Endodermal cell (in vitro differentiated cells): Measurements from ENCODE around the gene YAP1. TPM values are rescaled to one million over a fixed set of nuclear protein-coding genes. Genes with fewer than 3 reads are reported as not detected.

Experiments
- DNase-seq: peaks from one replicate; pipeline ENCODE4 v3.0.0-alpha.2; 2017
- H3K27ac ChIP-seq: 2 replicates; pipeline ENCODE4 v1.5.1; 2013; ENCODE audit warnings: mild to moderate bottlenecking, low read depth, low read length, moderate library complexity
- H3K27me3 ChIP-seq: 2 replicates; pipeline ENCODE4 v1.6.1; 2013; ENCODE audit warnings: mild to moderate bottlenecking, low read length, moderate library complexity; ENCODE audit not compliant: insufficient read depth, control insufficient read depth, poor library complexity, severe bottlenecking
- H3K36me3 ChIP-seq: 2 replicates; pipeline ENCODE4 v1.7.0; 2013; ENCODE audit warnings: mild to moderate bottlenecking, low read length, moderate library complexity; ENCODE audit not compliant: control insufficient read depth, insufficient read depth
- H3K4me1 ChIP-seq: one replicate; pipeline ENCODE4 v1.7.0; 2013; ENCODE audit warnings: low read length; ENCODE audit not compliant: control insufficient read depth, insufficient read depth
- H3K4me3 ChIP-seq: 2 replicates; pipeline ENCODE4 v1.5.1; 2013; ENCODE audit warnings: mild to moderate bottlenecking, low read length, moderate library complexity
- H3K9ac ChIP-seq: 2 replicates; pipeline ENCODE4 v1.6.1; 2013; ENCODE audit warnings: mild to moderate bottlenecking, low read length, moderate library complexity; ENCODE audit not compliant: poor library complexity, severe bottlenecking; ENCODE audit errors: extremely low read depth
- H3K9me3 ChIP-seq: 2 replicates; pipeline ENCODE4 v1.6.1; 2013; ENCODE audit warnings: mild to moderate bottlenecking, low read length, moderate library complexity; ENCODE audit not compliant: control insufficient read depth
- H3K27ac Mint-ChIP-seq: 2 replicates; pipeline ENCODE4 v1.8.0; 2020; ENCODE audit warnings: mixed read lengths
- H3K27me3 Mint-ChIP-seq: 2 replicates; pipeline ENCODE4 v1.8.0; 2021; ENCODE audit warnings: mild to moderate bottlenecking, mixed read lengths; ENCODE audit not compliant: insufficient read depth
- H3K36me3 Mint-ChIP-seq: 2 replicates; pipeline ENCODE4 v1.8.0; 2020; ENCODE audit warnings: low read depth, mixed read lengths
- H3K4me1 Mint-ChIP-seq: 2 replicates; pipeline ENCODE4 v1.8.0; 2020; ENCODE audit warnings: mixed read lengths
- H3K4me3 Mint-ChIP-seq: 2 replicates; pipeline ENCODE4 v1.8.0; 2020; ENCODE audit warnings: mild to moderate bottlenecking, moderate library complexity, mixed read lengths
- H3K9me3 Mint-ChIP-seq: 2 replicates; pipeline ENCODE4 v1.8.0; 2020; ENCODE audit warnings: mild to moderate bottlenecking, mixed read lengths
- CTCF ChIP-seq: fragments of 200-600 bp; sonication (generic); conservative IDR thresholded peaks from 2 replicates; pipeline ENCODE4 v1.5.0; 2021; ENCODE audit warnings: antibody characterized with exemption, mild to moderate bottlenecking
- WGBS, 2 experiments: methylation state at CpG; one replicate each; pipeline versions ENCODE4 v1.1.5 to v1.1.7; 2013; ENCODE audit warnings: missing lambda C conversion rate in 2 of 2, mixed read lengths in 1 of 2; ENCODE audit not compliant: insufficient coverage in 1 of 2, insufficient read length in 1 of 2; 5-methylcytosine and 5-hydroxymethylcytosine counted together
- total RNA-seq, 2 donors: library from RNA; stranded (reverse); fragmentation: NEBNext Ultra II Directional in 1 of 2; extraction: Animal tissue kit (Norgen Biotek cat#: 25700) in 1 of 2; gene quantifications; 2 replicates in 1 of 2; 3 replicates in 1 of 2; pipeline ENCODE4 v1.2.1, GENCODE V29; 2021

YAP1 gene
- total RNA-seq, 2 donors from 2014 or later: 224 to 228 TPM

GRCh38 chr11:102151784-102152525, 41.7 kb downstream of the YAP1 start:
- H3K27me3 Mint-ChIP-seq: no peaks in the 10 kb centered on the region
- H3K27ac ChIP-seq: no peak overlapping the region
- no peak overlapping the region for H3K27ac Mint-ChIP-seq

GRCh38 chr11:102153082-102153481, 42.8 kb downstream of the YAP1 start:
- H3K36me3 ChIP-seq: peaks cover 37% of the 10 kb centered on the region
- DNase-seq: no peak
- H3K4me3 ChIP-seq: no peak overlapping the region
- no peaks in the 10 kb centered on the region for H3K27me3 ChIP-seq
- Mint-ChIP-seq H3K4me1 (peaks cover 45% of the 10 kb centered on the region), H3K27ac (no peak overlapping the region), H3K27me3 (no peaks in the 10 kb centered on the region), H3K9me3 (no peaks in the 10 kb centered on the region), H3K4me3 (no peak overlapping the region), H3K36me3 (peaks cover 13% of the 10 kb centered on the region)
- H3K27ac ChIP-seq: no peak overlapping the region
- 88% methylated on average over 1 of the region's 1 CpG; no CpG with 5 or more reads in 1 of the 2 experiments for WGBS, 2 experiments
- no peaks in the 10 kb centered on the region for H3K9me3 ChIP-seq
- TF ChIP-seq CTCF: no peak
- H3K9ac ChIP-seq: no peak overlapping the region
- no peaks in the 10 kb centered on the region for H3K4me1 ChIP-seq

More at GRCh38 chr11:102151784-102152525, 41.7 kb downstream of the YAP1 start:
- Histone ChIP-seq H3K36me3 (peaks cover 37% of the 10 kb centered on the region), H3K4me1 (no peaks in the 10 kb centered on the region), H3K27me3 (no peaks in the 10 kb centered on the region), H3K9me3 (no peaks in the 10 kb centered on the region), H3K9ac (no peak overlapping the region), H3K4me3 (no peak overlapping the region)
- DNase-seq: no peak
- no peak for TF ChIP-seq CTCF
- WGBS, 2 experiments: 95 to 98% methylated on average over 5 to 6 of the region's 6 CpGs
- Mint-ChIP-seq H3K4me1 (peaks cover 43% of the 10 kb centered on the region), H3K9me3 (no peaks in the 10 kb centered on the region), H3K36me3 (peaks cover 13% of the 10 kb centered on the region), H3K4me3 (no peak overlapping the region)

DNA sequence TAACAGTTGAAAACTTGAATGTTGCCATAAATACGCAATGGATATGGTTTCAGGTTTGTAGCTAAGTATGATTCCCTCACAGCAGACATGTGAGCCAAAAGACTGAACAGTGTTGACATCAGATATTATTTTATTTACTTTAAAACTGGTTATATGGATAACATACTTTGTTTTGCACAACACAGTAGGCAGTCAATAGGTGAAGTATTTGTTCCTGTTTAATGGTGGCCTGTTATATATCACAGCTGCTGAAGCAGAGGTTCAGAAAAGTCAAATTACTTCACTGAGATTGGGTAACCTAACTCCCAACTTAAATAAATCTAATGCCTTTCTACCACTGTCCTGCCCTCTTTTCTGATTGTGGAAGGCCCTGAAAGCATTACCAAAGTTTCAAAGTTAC, 44.6 kb downstream of the YAP1 start:
- Mint-ChIP-seq H3K4me3 (no peak overlapping the region), H3K27ac (no peak overlapping the region), H3K4me1 (peaks cover 48% of the 10 kb centered on the region), H3K36me3 (peaks cover 6% of the 10 kb centered on the region), H3K9me3 (no peaks in the 10 kb centered on the region), H3K27me3 (no peaks in the 10 kb centered on the region)
- Histone ChIP-seq H3K4me1 (no peaks in the 10 kb centered on the region), H3K9me3 (no peaks in the 10 kb centered on the region), H3K9ac (no peak overlapping the region), H3K36me3 (peaks cover 34% of the 10 kb centered on the region), H3K27me3 (no peaks in the 10 kb centered on the region), H3K27ac (no peak overlapping the region), H3K4me3 (no peak overlapping the region)
- no peak for TF ChIP-seq CTCF
- no peak for DNase-seq
- 100% methylated on average over 1 of the region's 1 CpG; no CpG with 5 or more reads in 1 of the 2 experiments for WGBS, 2 experiments
